HCT116 (cell line): ENCODE measurements around the gene SPSB3. TPM values are rescaled to one million over a fixed set of nuclear protein-coding genes. Genes with fewer than 3 reads are reported as not detected.

Experiments used
- ATAC-seq: fragments of 200-7000 bp; cut with Tn5 transposase; 2 replicates; pipeline ENCODE4 v1.9.1; 2020; ENCODE audit warnings: mild to moderate bottlenecking, moderate library complexity
- BruUV-seq: library from RNA; stranded (reverse); fragments of 400-500 nt; replicated peaks from 2 replicates; lab custom pipeline; 2021; lab: Mats Ljungman, UMichigan
- CTCF ChIA-PET: fragments of 300-600 bp; sonication (Branson Sonifier 250); formaldehyde crosslinking; loops from one replicate; lab custom pipeline; 2021; ENCODE audit warnings: antibody characterized with exemption; lab: Charles Lee
- POLR2A ChIA-PET: fragments of 300-600, 350-600 bp; sonication (Branson Sonifier 250); formaldehyde crosslinking; loops from one replicate; lab custom pipeline; 2021; ENCODE audit warnings: antibody characterized with exemption; lab: Charles Lee
- RAD21 ChIA-PET, 2 experiments: fragments of 300-600 bp; sonication (Branson Sonifier 250); formaldehyde crosslinking; loops; one replicate each; lab custom pipeline; 2023; ENCODE audit warnings: low total read pairs in 2 of 2; ENCODE audit not compliant: uncharacterized antibody in 2 of 2, unreplicated experiment in 2 of 2, low non-redundant PET in 1 of 2; lab: Charles Lee
- DNase-seq: peaks from one replicate; pipeline ENCODE4 v3.0.0-alpha.2; 2010; ENCODE audit warnings: low read depth, low spot score
- H2AFZ ChIP-seq: fragments of 200-600 bp; shearing (Covaris generic), sonication (generic); 2 replicates; pipeline ENCODE4 v1.6.1; 2017; ENCODE audit warnings: low read depth, mixed run types, mixed read lengths, antibody characterized with exemption, low read length; ENCODE audit not compliant: poor library complexity, severe bottlenecking
- H3K27ac ChIP-seq: 2 replicates; pipeline ENCODE4 v1.5.1; 2012; ENCODE audit warnings: low read depth, low read length
- H3K27me3 ChIP-seq: fragments of 200-600 bp; sonication (generic); 2 replicates; pipeline ENCODE4 v1.6.1; 2016; ENCODE audit warnings: mixed run types, low read length, mixed read lengths; ENCODE audit not compliant: insufficient read depth
- H3K36me3 ChIP-seq, 2 experiments: fragments of 200-500 bp in 1 of 2; fragments of 200-600 bp in 1 of 2; sonication (Bioruptor generic) in 1 of 2; sonication (generic) in 1 of 2; 2 replicates each; pipeline versions ENCODE4 v1.5.1 to v1.6.1; 2014 to 2016; ENCODE audit warnings: low read length in 2 of 2, inconsistent platforms in 1 of 2, mixed read lengths in 1 of 2, mixed run types in 1 of 2; ENCODE audit not compliant: insufficient read depth in 2 of 2, control insufficient read depth in 1 of 2
- H3K4me1 ChIP-seq, 2 experiments: fragments of 200-600 bp in 1 of 2; sonication (generic) in 1 of 2; 2 replicates each; pipeline versions ENCODE4 v1.5.1 to v1.6.1; 2012 to 2017; ENCODE audit warnings: low read length in 2 of 2, inconsistent platforms in 1 of 2, mild to moderate bottlenecking in 1 of 2, mixed read lengths in 1 of 2, mixed run types in 1 of 2, moderate library complexity in 1 of 2; ENCODE audit not compliant: insufficient read depth in 2 of 2, control insufficient read depth in 1 of 2
- H3K4me2 ChIP-seq: fragments of 200-600 bp; sonication (generic); 2 replicates; pipeline ENCODE4 v1.6.1; 2017; ENCODE audit warnings: mixed run types, low read length, mixed read lengths
- H3K4me3 ChIP-seq, 2 experiments: fragments of 200-600 bp in 1 of 2; sonication (generic) in 1 of 2; replicated peaks in 1 of 2; 2 replicates each; pipeline ENCODE4 v1.5.1; 2011 to 2016; ENCODE audit warnings: low read length in 2 of 2, control low read depth in 1 of 2, low read depth in 1 of 2, mild to moderate bottlenecking in 1 of 2, mixed read lengths in 1 of 2, mixed run types in 1 of 2
- H3K79me2 ChIP-seq: fragments of 200-600 bp; sonication (generic); 2 replicates; pipeline ENCODE4 v1.6.1; 2017; ENCODE audit warnings: mild to moderate bottlenecking, mixed run types, low read length, moderate library complexity, mixed read lengths; ENCODE audit not compliant: insufficient read depth
- H3K9ac ChIP-seq: fragments of 200-600 bp; sonication (generic); 2 replicates; pipeline ENCODE4 v1.6.1; 2016; ENCODE audit warnings: low read length, mixed read lengths
- H3K9me2 ChIP-seq: fragments of 200-600 bp; sonication (generic), shearing (Covaris generic); 2 replicates; pipeline ENCODE4 v1.6.1; 2017; ENCODE audit warnings: mixed run types, mild to moderate bottlenecking, moderate library complexity; ENCODE audit not compliant: insufficient read depth
- H3K9me3 ChIP-seq, 2 experiments: fragments of 200-500 bp in 1 of 2; fragments of 200-600 bp in 1 of 2; sonication (Bioruptor generic) in 1 of 2; sonication (generic) in 1 of 2; 2 replicates each; pipeline ENCODE4 v1.6.1; 2014 to 2017; ENCODE audit warnings: low read length in 2 of 2, mixed read lengths in 2 of 2, inconsistent platforms in 1 of 2, low read depth in 1 of 2, mild to moderate bottlenecking in 1 of 2, mixed run types in 1 of 2, moderate library complexity in 1 of 2; ENCODE audit not compliant: control insufficient read depth in 1 of 2, insufficient read depth in 1 of 2
- H4K20me1 ChIP-seq: fragments of 200-600 bp; sonication (generic), shearing (Covaris generic); 2 replicates; pipeline ENCODE4 v1.6.1; 2017; ENCODE audit warnings: mixed run types, mild to moderate bottlenecking, moderate library complexity; ENCODE audit not compliant: insufficient read depth
- CBX3 ChIP-seq: IDR thresholded peaks from 2 replicates; pipeline ENCODE4 v1.6.1; 2012; ENCODE audit warnings: low read depth
- CEBPB ChIP-seq: IDR thresholded peaks from 2 replicates; pipeline ENCODE4 v1.6.1; 2012; ENCODE audit warnings: low read depth
- EGR1 ChIP-seq: IDR thresholded peaks from 2 replicates; pipeline ENCODE4 v1.6.1; 2012; ENCODE audit warnings: low read depth
- ELF1 ChIP-seq: IDR thresholded peaks from 2 replicates; pipeline ENCODE4 v1.6.1; 2012; ENCODE audit warnings: low read depth, borderline replicate concordance
- EZH2 ChIP-seq: fragments of 200-600 bp; sonication (generic); IDR thresholded peaks from 2 replicates; pipeline ENCODE4 v1.6.1; 2017; ENCODE audit warnings: antibody characterized with exemption, mixed run types
- FOSL1 ChIP-seq: IDR thresholded peaks from 2 replicates; pipeline ENCODE4 v1.6.1; 2012; ENCODE audit warnings: low read depth
- MAX ChIP-seq: IDR thresholded peaks from 2 replicates; pipeline ENCODE4 v1.6.1; 2012
- POLR2A ChIP-seq: IDR thresholded peaks from 2 replicates; pipeline ENCODE4 v1.7.0; 2011; ENCODE audit warnings: borderline replicate concordance; ENCODE audit not compliant: insufficient read depth, insufficient read length; ENCODE audit errors: extremely low read depth
- RAD21 ChIP-seq: IDR thresholded peaks from 2 replicates; pipeline ENCODE4 v1.6.1; 2012; ENCODE audit warnings: low read depth, mild to moderate bottlenecking
- REST ChIP-seq: IDR thresholded peaks from 2 replicates; pipeline ENCODE4 v1.6.1; 2012; ENCODE audit warnings: low read depth
- SIN3A ChIP-seq: IDR thresholded peaks from 2 replicates; pipeline ENCODE4 v1.6.1; 2012; ENCODE audit warnings: low read depth
- SP1 ChIP-seq: IDR thresholded peaks from 2 replicates; pipeline ENCODE4 v1.6.1; 2012; ENCODE audit warnings: low read depth
- SRF ChIP-seq: IDR thresholded peaks from 2 replicates; pipeline ENCODE4 v1.6.1; 2012; ENCODE audit warnings: low read depth
- YY1 ChIP-seq: IDR thresholded peaks from 2 replicates; pipeline ENCODE4 v1.6.1; 2011; ENCODE audit warnings: low read length, low read depth, moderate library complexity, mild to moderate bottlenecking; ENCODE audit not compliant: insufficient replicate concordance; ENCODE audit errors: extremely low read depth
- ZFX ChIP-seq: fragments of 450-650 bp; IDR thresholded peaks from 2 replicates; pipeline ENCODE4 v1.6.1; 2017
- ZNF274 ChIP-seq: fragments of 200-500 bp; sonication (Bioruptor generic); IDR thresholded peaks from 2 replicates; pipeline ENCODE4 v1.6.1; 2014; ENCODE audit warnings: mild to moderate bottlenecking, low read depth, low read length, inconsistent platforms
- intact Hi-C: fragments of 100-400 bp; cut with micrococcal nuclease; formaldehyde crosslinking; loops from 2 replicates; pipeline ENCODE4 v1.10.0; 2022
- total RNA-seq: library from RNA; stranded (reverse); gene quantifications from one replicate; pipeline ENCODE4 v1.2.1, GENCODE V29; 2021; ENCODE audit not compliant: unreplicated experiment
- TF ChIP-seq, protein P1 (sequence below): IDR thresholded peaks from 2 replicates; pipeline ENCODE4 v1.6.1; 2012

The SPSB3 gene
- total RNA-seq, 1 experiment from 2014 or later: 31.6 TPM

- intact Hi-C loops: no loop called here
Observed at GRCh38 chr16:1818204-1818872, 36.0 kb upstream of the SPSB3 start.

GRCh38 chr16:1817716-1818115 is 35.3 kb upstream of the SPSB3 start:
- H3K27ac ChIP-seq: no peak overlapping the region
- DNase-seq (no peak), ATAC-seq (no peak)
- H3K4me3 ChIP-seq: no peak overlapping the region
- CTCF ChIA-PET: no interaction called here
- H4K20me1 ChIP-seq: no peaks in the 10 kb centered on the region
- no peaks in the 10 kb centered on the region for H3K9me2 ChIP-seq
- POLR2A ChIA-PET: no interaction called here
- RAD21 ChIA-PET: no interaction called here
- peaks cover 3 to 4% of the 10 kb centered on the region in 2 experiments; a peak in 3 of 4 replicates for H3K4me1 ChIP-seq
- H3K36me3 ChIP-seq: 0 out of 4 replicates have a peak, but pooled peaks cover 2 to 5% of the 10 kb centered on the region in 2 experiments
- no peaks in the 10 kb centered on the region for H3K79me2 ChIP-seq
- no peaks in the 10 kb centered on the region for H3K9me3 ChIP-seq
- no peaks in the 10 kb centered on the region for H3K27me3 ChIP-seq
- no peak overlapping the region for H3K4me2 ChIP-seq
- H2AFZ ChIP-seq: no peak overlapping the region
- no TSS peak for BruUV-seq
- intact Hi-C loops: no loop called here
- H3K9ac ChIP-seq: no peak overlapping the region
- no peak for TF ChIP-seq POLR2A
- no peak for TF ChIP-seq SRF
- no peak for TF ChIP-seq CBX3
- no peak for TF ChIP-seq ZNF274
- no peak for TF ChIP-seq CEBPB
- TF ChIP-seq ZFX: no peak
- TF ChIP-seq YY1: no peak
- TF ChIP-seq EZH2: no peak
- TF ChIP-seq ELF1: no peak
- TF ChIP-seq REST: no peak
- no peak for TF ChIP-seq SIN3A
- TF ChIP-seq EGR1: no peak
- TF ChIP-seq SP1: no peak
- no peak for TF ChIP-seq RAD21

More at GRCh38 chr16:1818204-1818872, 36.0 kb upstream of the SPSB3 start:
- Histone ChIP-seq H3K4me1 (no peaks in the 10 kb centered on the region), H4K20me1 (no peaks in the 10 kb centered on the region), H3K27me3 (no peaks in the 10 kb centered on the region), H3K9me3 (no peaks in the 10 kb centered on the region), H3K4me2 (no peak overlapping the region), H3K27ac (no peak overlapping the region), H3K4me3 (no peak overlapping the region), H3K9ac (no peak overlapping the region), H3K79me2 (no peaks in the 10 kb centered on the region), H2AFZ (no peak overlapping the region), H3K36me3 (0 out of 4 replicates have a peak, but pooled peaks cover 2 to 5% of the 10 kb centered on the region in 2 experiments), H3K9me2 (no peaks in the 10 kb centered on the region)
- TF ChIP-seq, protein P1, sequence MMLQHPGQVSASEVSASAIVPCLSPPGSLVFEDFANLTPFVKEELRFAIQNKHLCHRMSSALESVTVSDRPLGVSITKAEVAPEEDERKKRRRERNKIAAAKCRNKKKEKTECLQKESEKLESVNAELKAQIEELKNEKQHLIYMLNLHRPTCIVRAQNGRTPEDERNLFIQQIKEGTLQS: no peak
- no peak for TF ChIP-seq CEBPB
- no peak for TF ChIP-seq MAX
- no peak for TF ChIP-seq FOSL1
- TF ChIP-seq SRF: no peak
- TF ChIP-seq ZNF274: no peak
- TF ChIP-seq RAD21: no peak
- TF ChIP-seq CBX3: no peak
- ATAC-seq (no peak), DNase-seq (no peak)
- no TSS peak for BruUV-seq
- ChIA-PET CTCF (no interaction called here), POLR2A (no interaction called here), RAD21 (no interaction called here)
